ENCODE results near the gene AHNAK.

DNA sequence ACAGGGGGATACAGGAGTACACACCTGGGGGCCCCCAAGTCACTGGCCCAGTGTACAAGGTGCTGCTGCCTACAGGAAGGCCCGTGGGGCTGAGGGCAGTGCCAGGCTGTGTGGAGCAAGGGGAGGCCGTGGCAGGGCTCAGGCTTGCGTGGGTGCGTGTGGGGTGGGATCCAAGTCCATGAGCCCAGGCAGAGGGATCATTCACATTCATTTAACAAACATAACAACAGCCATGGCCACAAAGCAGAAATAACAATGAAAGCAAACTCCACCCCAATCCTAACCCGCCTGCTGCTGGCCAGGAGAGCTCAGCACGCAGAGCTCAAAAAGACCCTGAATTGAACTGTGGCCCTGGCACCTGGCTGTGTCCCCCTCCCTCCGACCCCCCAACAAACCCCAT is 144.8 kb downstream of the AHNAK start:
- TF ChIP-seq CTCF (IDR thresholded peaks at IDR 0.05; ENCODE audit: low read length), result no peak
- no peak for TF ChIP-seq EZH2 (IDR thresholded peaks at IDR 0.05; ENCODE audit: borderline replicate concordance, low read length)
